OCI-LY7 (cell line): Measurements from ENCODE around the gene PLA2R1. TPM values are rescaled to one million over a fixed set of nuclear protein-coding genes. Genes with fewer than 3 reads are reported as not detected.

ENCODE experiments used
- BruUV-seq: library from RNA; stranded (reverse); fragments of 400-500 nt; replicated peaks from 2 replicates; lab custom pipeline; 2021; lab: Mats Ljungman, UMichigan
- CTCF ChIA-PET: fragments of 300-600 bp; sonication (Branson Sonifier 250); formaldehyde crosslinking; loops from one replicate; lab custom pipeline; 2022; ENCODE audit warnings: antibody characterized with exemption; ENCODE audit not compliant: unreplicated experiment; lab: Charles Lee
- POLR2A ChIA-PET: fragments of 300-600 bp; sonication (Branson Sonifier 250); formaldehyde crosslinking; loops from one replicate; lab custom pipeline; 2022; ENCODE audit warnings: antibody characterized with exemption; lab: Charles Lee
- DNase-seq: peaks from one replicate; pipeline ENCODE4 v3.0.0-alpha.2; 2015; ENCODE audit warnings: low spot score
- H2AFZ ChIP-seq: fragments of 200-600 bp; sonication (generic), shearing (Covaris generic); 2 replicates; pipeline ENCODE4 v1.6.1; 2014; ENCODE audit warnings: mild to moderate bottlenecking, antibody characterized with exemption, low read length, moderate library complexity
- H3K27ac ChIP-seq: fragments of 200-600 bp; sonication (generic); 2 replicates; pipeline ENCODE4 v1.5.1; 2014; ENCODE audit warnings: mixed run types, low read depth, mild to moderate bottlenecking, moderate library complexity, low read length, inconsistent platforms; ENCODE audit not compliant: poor library complexity, severe bottlenecking
- H3K36me3 ChIP-seq: fragments of 200-600 bp; sonication (generic); 2 replicates; pipeline ENCODE4 v1.6.1; 2014; ENCODE audit warnings: mild to moderate bottlenecking, antibody characterized with exemption, low read length, moderate library complexity, mixed read lengths; ENCODE audit not compliant: insufficient read depth
- H3K4me1 ChIP-seq: fragments of 200-600 bp; sonication (generic); 2 replicates; pipeline ENCODE4 v1.5.1; 2014; ENCODE audit warnings: mild to moderate bottlenecking, low read length; ENCODE audit not compliant: insufficient read depth, poor library complexity, severe bottlenecking
- H3K4me2 ChIP-seq: fragments of 200-600 bp; sonication (generic); 2 replicates; pipeline ENCODE4 v1.6.1; 2014; ENCODE audit warnings: mild to moderate bottlenecking, low read length
- H3K4me3 ChIP-seq: fragments of 200-600 bp; sonication (generic); 2 replicates; pipeline ENCODE4 v1.5.1; 2014; ENCODE audit warnings: mild to moderate bottlenecking, low read depth, low read length; ENCODE audit not compliant: poor library complexity, severe bottlenecking
- H3K79me2 ChIP-seq: fragments of 200-600 bp; sonication (generic); 2 replicates; pipeline ENCODE4 v1.6.1; 2016; ENCODE audit warnings: low read depth, mild to moderate bottlenecking, low read length, moderate library complexity, mixed read lengths; ENCODE audit not compliant: insufficient read depth
- H3K9me2 ChIP-seq: fragments of 200-600 bp; sonication (generic); 2 replicates; pipeline ENCODE4 v1.6.1; 2016; ENCODE audit warnings: mild to moderate bottlenecking, low read length, mixed read lengths; ENCODE audit not compliant: insufficient read depth
- H3K9me3 ChIP-seq: fragments of 200-600 bp; sonication (generic); 2 replicates; pipeline ENCODE4 v1.6.1; 2014; ENCODE audit warnings: mild to moderate bottlenecking, mixed run types, low read length, mixed read lengths
- H4K20me1 ChIP-seq: fragments of 200-600 bp; sonication (generic); 2 replicates; pipeline ENCODE4 v1.6.1; 2014; ENCODE audit warnings: mild to moderate bottlenecking, antibody characterized with exemption, low read length, moderate library complexity, mixed read lengths; ENCODE audit not compliant: insufficient read depth
- CTCF ChIP-seq: fragments of 200-600 bp; sonication (generic); conservative IDR thresholded peaks from 2 replicates; pipeline ENCODE4 v1.5.1; 2014; ENCODE audit warnings: mild to moderate bottlenecking, antibody characterized with exemption, low read length, moderate library complexity, mixed read lengths
- EZH2phosphoT487 ChIP-seq: fragments of 200-600 bp; sonication (generic); IDR thresholded peaks from 2 replicates; pipeline ENCODE4 v1.6.1; 2018; ENCODE audit warnings: low read depth, borderline replicate concordance, mild to moderate bottlenecking, mixed run types, antibody characterized with exemption, low read length, moderate library complexity, mixed read lengths
- intact Hi-C: fragments of 100-400 bp; cut with micrococcal nuclease; formaldehyde crosslinking; loops from one replicate; pipeline ENCODE4 v1.10.0; 2022; ENCODE audit not compliant: unreplicated experiment
- total RNA-seq, 2 experiments: library from RNA; depleted of rRNA in 1 of 2; stranded (reverse); fragments of >200 nt in 1 of 2; shearing (Covaris generic) in 1 of 2; gene quantifications; 2 replicates each; pipeline ENCODE4 v1.2.3, GENCODE V29; 2014 to 2022

PLA2R1 gene
- total RNA-seq, 2 experiments from 2014 or later = not detected

GRCh38 chr2:160022162-160022561 is 40.3 kb downstream of the PLA2R1 start:
- Histone ChIP-seq H4K20me1 (no peaks in the 10 kb centered on the region), H3K79me2 (no peaks in the 10 kb centered on the region), H3K4me2 (no peak overlapping the region), H3K27ac (no peak overlapping the region), H3K9me3 (0 out of 2 replicates have a peak, but pooled peaks cover 13% of the 10 kb centered on the region), H2AFZ (no peak overlapping the region), H3K4me1 (no peaks in the 10 kb centered on the region), H3K4me3 (no peak overlapping the region), H3K36me3 (no peaks in the 10 kb centered on the region), H3K9me2 (no peaks in the 10 kb centered on the region)
- intact Hi-C loops = no loop called here
- no TSS peak for BruUV-seq
- DNase-seq = peak; percentile 19
- ChIA-PET CTCF (interaction anchor here (0.6 kb wide), 1 partner anchor 49 kb away, joined by 3 read pairs; no protein-coding TSS in a partner anchor), POLR2A (interaction anchor here (0.7 to 1.3 kb wide), 3 partner anchors 27 to 1373 kb away, joined by 3 to 4 read pairs (median 3); no protein-coding TSS in a partner anchor)
- TF ChIP-seq EZH2phosphoT487 = no peak
- TF ChIP-seq CTCF = peak; percentile 81

GRCh38 chr2:160019374-160020090 is 42.9 kb downstream of the PLA2R1 start:
- Histone ChIP-seq H3K9me2 (no peaks in the 10 kb centered on the region), H3K4me3 (no peak overlapping the region), H3K36me3 (no peaks in the 10 kb centered on the region), H2AFZ (no peak overlapping the region), H4K20me1 (no peaks in the 10 kb centered on the region), H3K79me2 (no peaks in the 10 kb centered on the region), H3K4me1 (no peaks in the 10 kb centered on the region), H3K4me2 (no peak overlapping the region), H3K9me3 (0 out of 2 replicates have a peak, but pooled peaks cover 13% of the 10 kb centered on the region), H3K27ac (no peak overlapping the region)
- POLR2A ChIA-PET = no interaction called here
- no peak for TF ChIP-seq EZH2phosphoT487
- no peak for TF ChIP-seq CTCF
- DNase-seq = no peak
- no TSS peak for BruUV-seq
- CTCF ChIA-PET = no interaction called here
- intact Hi-C loops = no loop called here

GRCh38 chr2:160015746-160016145 is 46.7 kb downstream of the PLA2R1 start:
- CTCF ChIA-PET = no interaction called here
- H3K4me2 ChIP-seq = no peak overlapping the region
- POLR2A ChIA-PET = interaction anchor here (0.6 to 1.4 kb wide), 2 partner anchors 225 to 1329 kb away, joined by 3 to 4 read pairs; no protein-coding TSS in a partner anchor
- H3K79me2 ChIP-seq = no peaks in the 10 kb centered on the region
- no TSS peak for BruUV-seq
- H3K9me2 ChIP-seq = no peaks in the 10 kb centered on the region
- no peak overlapping the region for H2AFZ ChIP-seq
- no peak for DNase-seq
- H3K4me1 ChIP-seq = no peaks in the 10 kb centered on the region
- TF ChIP-seq CTCF (no peak), EZH2phosphoT487 (no peak)
- H3K27ac ChIP-seq = no peak overlapping the region
- no peaks in the 10 kb centered on the region for H4K20me1 ChIP-seq
- no peaks in the 10 kb centered on the region for H3K36me3 ChIP-seq
- H3K9me3 ChIP-seq = no peaks in the 10 kb centered on the region
- no peak overlapping the region for H3K4me3 ChIP-seq
- intact Hi-C loops = no loop called here
